Central memory CD4-positive, alpha-beta T cell (primary cell): ENCODE measurements around the gene IVL.
A peak's percentile ranks its signal among the peaks of the same experiment; 100 is the strongest.

ENCODE experiments used
- DNase-seq: peaks from one replicate; pipeline ENCODE4 v3.0.0; 2022
- total RNA-seq, 3 experiments: gene quantifications; one replicate each; lab custom pipeline; 2026; lab: John Stamatoyannopoulos, UW

IVL gene, protein sequence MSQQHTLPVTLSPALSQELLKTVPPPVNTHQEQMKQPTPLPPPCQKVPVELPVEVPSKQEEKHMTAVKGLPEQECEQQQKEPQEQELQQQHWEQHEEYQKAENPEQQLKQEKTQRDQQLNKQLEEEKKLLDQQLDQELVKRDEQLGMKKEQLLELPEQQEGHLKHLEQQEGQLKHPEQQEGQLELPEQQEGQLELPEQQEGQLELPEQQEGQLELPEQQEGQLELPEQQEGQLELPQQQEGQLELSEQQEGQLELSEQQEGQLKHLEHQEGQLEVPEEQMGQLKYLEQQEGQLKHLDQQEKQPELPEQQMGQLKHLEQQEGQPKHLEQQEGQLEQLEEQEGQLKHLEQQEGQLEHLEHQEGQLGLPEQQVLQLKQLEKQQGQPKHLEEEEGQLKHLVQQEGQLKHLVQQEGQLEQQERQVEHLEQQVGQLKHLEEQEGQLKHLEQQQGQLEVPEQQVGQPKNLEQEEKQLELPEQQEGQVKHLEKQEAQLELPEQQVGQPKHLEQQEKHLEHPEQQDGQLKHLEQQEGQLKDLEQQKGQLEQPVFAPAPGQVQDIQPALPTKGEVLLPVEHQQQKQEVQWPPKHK
- total RNA-seq = 0 reads per million in 3 experiments

DNA sequence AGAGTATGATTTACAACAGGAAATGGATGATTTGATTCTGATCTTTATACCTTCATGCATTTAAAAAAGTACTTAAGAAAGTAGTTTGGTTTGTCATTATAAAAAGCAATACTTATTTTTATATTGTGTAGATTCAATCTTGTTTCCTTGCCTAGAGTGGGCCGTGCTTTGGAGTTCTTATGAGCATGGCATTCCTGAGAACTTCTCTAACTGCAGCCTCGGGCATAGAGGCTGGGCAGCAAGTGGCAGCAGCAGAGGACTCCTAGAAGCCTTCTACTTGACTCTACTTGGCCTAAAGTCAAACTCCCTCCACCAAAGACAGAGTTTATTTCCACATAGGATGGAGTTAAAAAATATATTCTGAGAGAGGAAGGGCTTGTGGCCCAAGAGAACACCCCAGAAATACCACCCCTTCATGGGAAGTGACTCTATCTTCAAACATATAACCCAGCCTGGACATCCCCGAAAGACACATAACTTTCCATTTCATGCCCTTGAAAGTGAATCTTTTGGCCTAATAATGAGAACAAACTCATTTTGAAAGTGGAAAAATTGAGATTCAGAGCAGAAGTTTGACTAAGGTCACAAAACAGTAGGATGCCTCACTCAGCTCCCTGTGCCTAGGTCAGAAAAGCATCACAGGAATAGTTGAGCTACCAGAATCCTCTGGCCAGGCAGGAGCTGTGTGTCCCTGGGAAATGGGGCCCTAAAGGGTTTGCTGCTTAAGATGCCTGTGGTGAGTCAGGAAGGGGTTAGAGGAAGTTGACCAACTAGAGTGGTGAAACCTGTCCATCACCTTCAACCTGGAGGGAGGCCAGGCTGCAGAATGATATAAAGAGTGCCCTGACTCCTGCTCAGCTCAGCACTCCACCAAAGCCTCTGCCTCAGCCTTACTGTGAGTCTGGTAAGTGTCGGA is at the start of gene IVL:
TSS of gene IVL (plus strand) at position 861 of the 916 bp plus-strand sequence. CDS start 1,252 bp downstream, outside the sequence.
- no peak for DNase-seq

DNA sequence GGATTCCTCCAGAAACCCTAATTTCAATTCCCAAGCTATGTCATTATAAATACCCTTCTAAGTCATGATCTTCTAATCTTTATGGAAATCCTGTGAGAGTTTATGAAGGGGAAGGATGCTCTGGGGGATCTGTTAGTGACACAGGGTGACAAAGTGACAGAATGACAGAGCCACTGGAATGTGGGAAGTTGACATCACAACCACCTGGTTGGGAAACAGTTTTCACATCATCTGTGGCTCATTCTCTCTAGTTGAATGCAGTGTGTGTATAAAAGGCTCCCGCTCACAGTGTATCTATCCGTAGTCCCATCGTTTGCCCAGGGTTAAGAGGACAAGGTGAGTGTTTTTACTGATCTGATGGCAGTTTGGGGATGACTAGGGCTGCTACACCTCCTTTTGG is 48.6 kb upstream of the IVL start, which contains the start of gene LCE7A:
TSS of gene LCE7A (plus strand) at position 301 of the 400 bp plus-strand sequence. CDS start 702 bp downstream, outside the sequence.
- DNase-seq = no peak

DNA sequence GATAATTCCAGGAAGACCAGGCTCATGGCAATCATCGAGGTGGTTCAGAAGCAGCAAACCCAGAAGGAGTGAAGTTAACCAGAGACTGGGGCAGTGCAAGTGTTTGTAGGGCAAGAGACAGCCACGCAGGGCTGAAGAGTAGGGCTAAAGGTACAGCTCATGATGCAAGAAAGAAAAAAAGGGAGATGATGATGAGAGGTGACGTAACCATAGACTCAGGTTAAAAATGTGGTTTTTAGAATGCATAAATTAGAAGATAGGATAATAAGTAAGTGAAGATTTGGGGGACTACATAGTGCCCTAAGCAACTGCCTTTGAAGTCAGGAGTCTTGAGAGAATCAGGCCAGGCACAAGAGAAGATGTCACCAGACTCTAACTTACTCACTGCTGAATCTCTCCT is 48.2 kb upstream of the IVL start:
- DNase-seq = no peak

DNA sequence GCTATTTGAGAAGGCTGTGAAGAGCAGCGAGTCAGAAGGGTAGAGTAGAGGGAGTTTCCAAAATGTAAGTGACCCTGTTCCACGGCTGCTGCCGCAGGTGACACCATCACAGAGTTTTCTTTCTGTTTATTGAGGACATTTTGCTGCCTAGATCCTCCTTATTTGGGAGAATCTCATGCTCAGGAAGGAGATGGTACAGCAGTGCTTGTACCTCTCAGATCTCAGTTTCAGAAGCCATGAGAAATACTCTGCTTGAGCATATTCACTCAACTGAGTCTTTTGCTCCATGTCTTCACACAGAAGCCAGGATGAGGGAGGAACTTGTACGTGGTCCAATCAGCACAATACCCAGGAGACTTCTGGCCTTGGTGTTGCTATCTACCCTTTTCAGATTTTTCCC is 47.0 kb upstream of the IVL start:
- no peak for DNase-seq

DNA sequence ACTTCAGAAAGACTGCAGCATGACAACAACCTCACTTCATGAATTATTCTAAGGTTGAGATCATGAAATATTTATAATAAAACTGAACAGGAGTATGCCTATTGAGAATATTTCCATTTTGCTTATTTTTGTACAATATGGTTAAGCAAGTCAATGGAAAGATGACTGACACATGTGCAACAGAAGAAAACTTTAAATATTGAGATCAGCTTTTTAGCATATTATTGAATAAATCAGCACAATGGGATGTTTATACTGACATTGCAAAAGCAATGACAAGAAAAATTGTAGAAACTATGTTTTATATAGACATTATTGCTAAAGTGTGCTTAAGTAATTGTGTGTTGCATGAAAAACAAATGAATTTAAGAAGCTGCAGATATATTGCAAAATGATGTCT is 43.9 kb upstream of the IVL start:
- DNase-seq = no peak

GRCh38 chr1:152866321-152866720 is 42.0 kb upstream of the IVL start:
- no peak for DNase-seq

GRCh38 chr1:152869808-152870419 is 38.4 kb upstream of the IVL start:
- DNase-seq = peak; percentile 28

DNA sequence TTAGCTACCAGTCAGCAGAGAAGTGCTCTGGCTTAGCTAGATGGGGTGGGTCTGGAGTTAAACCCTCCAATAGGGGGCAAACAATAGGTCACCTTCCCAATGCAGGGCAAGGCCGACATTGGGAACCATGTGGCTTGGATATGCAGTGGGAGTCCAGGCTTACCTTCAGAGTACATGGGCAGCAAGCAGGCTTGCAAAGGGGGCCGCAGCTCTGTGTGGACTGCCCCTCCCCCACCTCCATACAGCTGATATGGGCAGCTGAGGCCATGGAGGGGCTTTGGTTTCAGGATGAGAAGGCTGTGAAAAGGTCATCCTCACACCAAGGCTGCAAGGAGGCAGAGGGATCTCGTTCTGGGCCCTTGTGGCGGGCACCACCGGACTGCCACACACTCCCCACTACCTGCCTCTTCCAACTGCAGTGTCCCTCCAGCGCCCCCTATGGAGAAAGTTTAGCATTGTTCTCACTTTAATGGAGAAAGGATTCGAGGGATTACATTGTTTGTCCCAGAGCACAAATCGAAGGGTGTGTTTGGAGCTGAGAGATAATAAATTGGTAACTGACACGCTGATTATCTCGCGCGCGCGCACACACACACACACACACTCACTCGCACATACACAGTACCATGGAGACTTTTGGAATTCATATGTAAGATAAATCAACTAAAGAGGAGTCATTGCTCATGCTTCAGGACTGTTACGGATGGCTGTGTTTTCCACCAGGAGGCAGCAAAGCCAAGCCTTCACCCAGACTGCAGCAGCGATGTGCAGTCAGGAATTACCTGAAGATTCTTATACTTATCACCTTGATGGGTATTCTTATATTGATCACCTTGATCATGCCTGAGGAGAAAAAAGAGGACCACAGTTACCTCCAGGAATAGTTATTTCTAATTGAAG is 37.3 kb upstream of the IVL start:
- DNase-seq = no peak

- DNase-seq = no peak
Measured at GRCh38 chr1:152871731-152872126, 36.6 kb upstream of the IVL start.

DNA sequence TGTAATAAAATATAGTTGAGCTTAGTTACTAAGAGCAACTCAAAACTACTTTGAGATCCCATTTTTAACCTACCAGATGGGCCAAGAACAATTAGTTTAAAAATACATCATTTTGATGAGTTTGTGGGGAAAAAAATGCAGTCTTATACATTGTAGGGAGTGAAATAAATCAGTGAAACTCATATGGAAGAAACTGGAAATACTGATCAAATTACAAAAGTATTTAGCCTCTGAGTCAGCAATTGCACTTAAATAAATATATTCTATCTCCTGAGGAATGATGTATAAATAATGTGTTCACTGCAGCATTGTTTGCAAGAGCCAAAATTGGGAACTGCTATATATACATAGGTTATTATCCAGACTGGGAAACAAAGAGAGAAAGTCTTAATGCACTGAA is 34.9 kb upstream of the IVL start:
- DNase-seq = no peak

DNA sequence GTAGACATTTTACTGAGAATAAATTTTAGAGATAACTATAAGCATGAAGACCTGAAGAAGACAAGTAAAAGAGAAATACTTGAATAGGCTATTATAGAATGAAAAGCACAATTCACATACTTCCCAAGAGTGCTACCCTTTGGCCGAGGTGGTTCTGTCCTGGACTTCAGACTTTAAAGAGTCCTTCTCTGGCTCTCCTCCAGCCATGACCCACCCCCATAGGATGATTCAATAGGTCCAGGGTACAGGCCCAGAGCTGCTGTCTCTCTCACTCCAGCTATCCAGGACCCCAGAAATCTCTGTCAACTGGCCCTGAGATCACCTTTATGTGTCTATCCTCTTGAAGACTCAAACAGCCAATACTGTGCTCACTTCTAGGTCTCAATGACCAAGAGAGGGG is 31.5 kb upstream of the IVL start:
- no peak for DNase-seq

GRCh38 chr1:152878042-152878441 is 30.3 kb upstream of the IVL start, which contains the start of gene SMCP:
Gene SMCP, plus strand, starts transcription at chr1:152878322. Its CDS starts 6,101 bp downstream, at chr1:152884423.
- no peak for DNase-seq

DNA sequence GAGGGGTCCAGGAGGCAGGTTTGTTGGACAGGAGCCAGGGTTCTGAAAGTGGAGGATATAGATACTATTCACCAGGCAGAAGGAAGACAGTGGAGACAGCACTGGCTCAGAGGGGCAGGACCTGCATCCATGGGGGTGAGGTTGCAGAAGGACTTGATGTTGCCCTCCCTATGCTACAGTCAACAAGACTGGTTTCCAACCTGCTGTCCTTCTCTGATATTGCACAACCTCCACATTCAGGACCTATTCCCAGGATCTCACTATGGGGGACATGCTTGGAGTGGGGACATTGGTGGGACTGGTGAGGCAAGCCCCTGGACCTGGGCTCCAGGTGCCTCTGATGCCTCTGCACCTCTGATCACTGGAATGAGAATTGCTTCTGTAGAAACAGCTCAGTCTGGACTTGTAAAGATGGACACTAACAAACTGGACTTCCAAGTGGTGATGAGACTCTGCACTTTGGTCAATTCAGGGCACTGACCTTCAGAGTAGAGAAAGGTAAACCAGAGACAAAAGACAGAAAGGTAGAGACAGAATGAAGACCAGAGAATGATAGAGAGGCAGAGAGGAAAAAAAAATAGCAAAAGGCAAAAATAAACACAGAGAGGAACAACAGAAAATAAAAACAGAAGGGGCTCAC is 28.7 kb upstream of the IVL start:
- DNase-seq = no peak

DNA sequence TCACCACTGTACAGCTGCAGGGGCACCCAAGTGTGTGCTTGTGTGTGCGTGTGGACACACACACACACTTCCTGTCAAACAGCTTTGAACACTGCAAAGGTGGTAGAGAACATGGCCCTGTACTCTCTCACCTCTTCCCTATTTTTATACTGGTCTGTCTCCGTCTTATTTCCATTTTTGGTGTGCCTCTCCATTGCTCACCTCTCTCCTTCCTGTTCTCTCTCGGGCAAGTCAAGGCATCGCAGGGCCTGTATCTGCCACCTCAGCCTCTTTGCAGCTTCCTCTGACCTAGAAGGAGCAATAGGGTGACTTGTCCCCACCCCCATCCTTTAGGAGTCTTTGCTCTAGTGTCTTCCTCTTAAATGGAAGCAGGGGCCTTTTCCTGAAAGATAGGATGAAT is 28.0 kb upstream of the IVL start:
- no peak for DNase-seq

- no peak for DNase-seq
Measured at GRCh38 chr1:152880907-152881306, 27.4 kb upstream of the IVL start.

DNA sequence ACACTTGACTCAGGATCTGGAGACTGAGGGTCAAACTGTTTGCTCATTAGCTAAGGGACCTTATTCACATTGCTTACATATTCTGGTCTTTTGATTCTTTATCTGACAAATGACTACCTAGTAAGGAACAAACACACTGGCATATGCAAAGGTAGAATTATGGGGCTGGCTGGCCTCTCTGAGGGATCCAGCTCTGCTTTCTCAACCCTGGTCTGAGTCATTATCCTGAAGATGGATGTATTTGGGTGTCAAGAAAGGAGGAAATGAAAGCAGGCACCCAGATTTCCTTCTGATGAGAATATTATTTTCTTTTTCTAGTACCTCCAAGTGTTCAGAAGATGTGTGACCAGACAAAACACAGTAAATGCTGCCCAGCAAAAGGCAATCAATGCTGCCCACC is 24.3 kb upstream of the IVL start:
- DNase-seq = no peak

GRCh38 chr1:152884506-152884905 is 23.8 kb upstream of the IVL start:
- no peak for DNase-seq

- no peak for DNase-seq
Measured at GRCh38 chr1:152884966-152885624, 23.3 kb upstream of the IVL start.

GRCh38 chr1:152886085-152886484 is 22.3 kb upstream of the IVL start:
- DNase-seq = no peak

GRCh38 chr1:152886758-152887409 is 21.5 kb upstream of the IVL start:
- no peak for DNase-seq
